ENCODE results near the gene XYLT1.

Gene XYLT1

DNA sequence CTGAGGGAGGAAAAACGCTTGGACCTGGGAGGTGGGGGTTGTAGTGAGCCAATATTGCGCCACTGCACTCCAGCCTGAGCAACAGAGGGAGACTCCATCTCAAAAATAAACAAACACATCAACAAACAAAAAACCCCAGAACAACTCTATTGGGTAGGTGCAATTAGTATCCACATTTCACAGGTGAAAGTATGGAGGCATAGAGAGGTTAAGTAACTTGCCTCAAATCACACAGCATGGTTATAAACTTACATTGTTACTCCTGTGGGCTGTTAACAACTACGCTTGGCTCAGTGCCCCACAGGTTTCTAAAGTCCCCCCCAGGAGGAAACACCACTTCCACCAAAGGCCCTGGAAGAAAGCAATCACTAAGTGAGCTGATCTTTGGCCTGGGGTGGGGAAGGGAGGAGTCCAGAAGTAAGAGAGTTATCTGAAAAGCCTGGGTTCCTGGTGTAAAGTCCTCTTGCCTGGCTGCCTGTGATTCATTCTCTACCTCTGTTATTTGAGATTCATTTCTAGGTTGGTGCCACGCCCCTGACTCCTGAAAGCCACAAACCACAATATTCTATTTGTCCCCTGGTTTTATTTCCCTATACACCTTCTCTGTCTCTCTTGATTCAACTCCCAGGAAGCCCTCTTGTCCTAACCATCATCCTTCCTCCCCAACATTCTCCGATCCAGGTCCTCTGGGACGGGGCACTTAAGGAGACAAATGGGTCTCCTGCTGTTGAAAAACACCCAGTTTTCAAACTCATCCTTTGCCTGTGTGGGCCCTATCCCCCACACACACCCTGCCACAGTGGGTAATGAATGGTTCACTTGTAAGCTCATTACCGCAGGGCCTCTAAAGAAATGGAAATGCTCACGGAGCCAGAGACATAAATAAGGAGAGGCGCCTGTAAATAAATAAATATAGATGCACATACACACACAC, 195.4 kb downstream of the XYLT1 start:
- ATAC-seq, result no peak

DNA sequence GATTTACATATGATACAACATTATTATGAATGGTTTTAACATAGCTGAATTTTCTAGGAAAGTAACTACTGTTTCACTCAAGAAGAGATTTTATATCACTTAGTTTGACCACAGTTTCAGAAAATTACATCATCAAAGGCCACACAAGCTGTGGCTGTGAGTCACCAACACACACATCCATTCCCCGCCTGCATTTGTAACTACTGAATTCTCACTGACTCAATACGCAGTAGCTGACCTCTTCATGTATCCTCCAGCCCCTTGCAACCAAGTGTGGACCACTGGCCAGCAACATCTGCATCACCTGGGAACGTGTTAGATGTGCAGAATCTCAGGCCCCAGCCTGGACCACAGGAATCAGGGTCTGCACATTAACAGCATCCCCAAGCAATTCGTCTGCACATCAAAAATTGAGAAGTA, 197.6 kb downstream of the XYLT1 start:
- peak; percentile 97 for ATAC-seq

DNA sequence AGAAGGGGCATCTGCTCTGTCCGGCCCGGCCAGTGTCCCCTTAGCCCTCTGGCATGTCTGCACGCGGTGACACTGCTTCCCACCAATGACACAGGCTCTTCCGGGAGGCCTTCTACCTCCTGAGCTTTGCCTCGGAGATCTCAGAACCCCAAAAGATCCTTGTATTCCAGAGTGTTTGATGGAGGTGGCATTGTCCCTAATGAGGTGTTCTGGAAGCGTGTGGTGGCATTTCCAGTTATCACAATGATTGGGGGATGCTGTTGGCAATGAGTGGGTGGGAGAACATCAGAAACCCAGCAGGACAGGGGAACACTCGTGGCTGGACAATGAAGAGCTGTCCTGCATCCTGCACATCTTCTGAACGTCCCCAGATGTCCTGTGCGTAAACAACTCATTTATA, 198.0 kb downstream of the XYLT1 start:
- ATAC-seq, result no peak

DNA sequence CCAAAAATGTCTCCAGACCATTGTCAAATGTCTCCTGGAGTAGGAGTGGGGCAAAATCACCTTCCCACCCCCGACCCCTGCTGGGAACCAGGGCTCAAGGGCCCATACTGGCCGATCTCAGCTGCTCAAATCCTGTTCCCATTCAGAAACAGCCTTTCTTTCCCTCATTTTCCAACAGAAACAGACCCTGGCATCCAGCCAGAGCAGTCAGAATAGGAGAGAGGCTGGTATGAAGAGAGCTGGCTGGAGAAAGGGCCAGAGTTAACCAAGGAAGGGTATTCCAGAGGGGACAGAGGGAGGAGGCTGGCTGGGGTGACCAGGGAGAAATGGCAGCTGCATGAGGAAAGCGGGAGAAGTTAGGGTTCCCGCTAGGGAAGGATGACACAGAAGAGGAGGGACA, 199.1 kb downstream of the XYLT1 start:
- no peak for ATAC-seq

DNA sequence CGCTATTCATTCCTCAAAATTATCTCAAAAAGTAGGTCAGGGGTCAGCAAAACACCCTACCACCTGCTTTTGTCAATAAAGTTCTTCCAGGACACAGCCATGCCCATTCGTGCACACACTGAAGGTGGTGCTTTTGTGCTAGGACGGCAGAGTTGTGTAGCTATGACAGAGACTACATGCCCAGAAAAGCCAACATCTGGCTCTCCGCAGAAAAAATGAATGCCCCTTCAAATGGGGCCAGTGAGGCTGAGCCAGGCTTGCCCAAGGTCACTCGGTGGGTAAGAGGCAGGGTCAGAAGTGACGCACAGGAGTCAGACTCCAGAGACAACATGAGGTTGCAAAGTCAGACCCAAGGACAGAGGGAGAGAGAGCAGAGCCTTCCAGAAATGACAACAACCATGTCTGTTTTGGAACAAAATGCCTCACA, 200.1 kb downstream of the XYLT1 start:
- ATAC-seq, result no peak

DNA sequence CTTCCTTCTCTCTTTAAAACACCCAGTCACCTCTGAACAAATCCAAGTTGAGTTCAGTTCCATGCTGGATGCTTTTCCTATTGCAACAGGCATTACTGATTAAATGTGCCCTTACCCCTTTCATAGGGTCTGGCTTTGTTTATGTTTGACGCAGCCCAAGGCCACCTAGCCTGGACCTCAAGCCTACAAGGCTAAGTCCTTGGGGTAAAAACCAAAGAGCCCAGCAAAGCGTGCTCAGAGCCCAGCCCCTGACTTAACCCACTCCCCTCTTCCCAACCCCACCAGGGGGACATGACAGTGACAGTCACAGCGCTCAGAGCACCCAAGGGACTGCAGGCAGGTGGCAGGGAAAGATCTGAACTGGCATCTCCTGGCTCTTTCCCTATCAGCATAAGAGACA, 200.6 kb downstream of the XYLT1 start:
- ATAC-seq, result no peak

DNA sequence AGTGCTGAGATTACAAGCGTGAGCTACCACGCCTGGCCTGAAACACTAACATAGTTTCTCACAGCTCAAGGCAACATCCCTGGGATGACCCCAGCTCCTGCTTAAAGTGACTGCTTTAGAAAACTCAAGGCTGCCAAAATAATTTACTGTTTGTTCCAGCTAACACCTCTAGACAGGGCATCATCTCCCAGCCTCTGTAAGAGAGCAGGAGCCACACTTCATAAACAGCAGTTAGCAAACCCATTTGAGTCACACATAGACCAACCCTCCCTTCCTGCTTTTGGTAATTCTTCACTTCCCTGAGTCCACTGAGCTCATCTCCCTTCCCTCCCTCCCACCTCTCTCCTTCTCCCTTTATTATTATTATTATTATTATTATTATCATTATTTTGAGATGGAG, 201.3 kb downstream of the XYLT1 start:
- ATAC-seq, result no peak

DNA sequence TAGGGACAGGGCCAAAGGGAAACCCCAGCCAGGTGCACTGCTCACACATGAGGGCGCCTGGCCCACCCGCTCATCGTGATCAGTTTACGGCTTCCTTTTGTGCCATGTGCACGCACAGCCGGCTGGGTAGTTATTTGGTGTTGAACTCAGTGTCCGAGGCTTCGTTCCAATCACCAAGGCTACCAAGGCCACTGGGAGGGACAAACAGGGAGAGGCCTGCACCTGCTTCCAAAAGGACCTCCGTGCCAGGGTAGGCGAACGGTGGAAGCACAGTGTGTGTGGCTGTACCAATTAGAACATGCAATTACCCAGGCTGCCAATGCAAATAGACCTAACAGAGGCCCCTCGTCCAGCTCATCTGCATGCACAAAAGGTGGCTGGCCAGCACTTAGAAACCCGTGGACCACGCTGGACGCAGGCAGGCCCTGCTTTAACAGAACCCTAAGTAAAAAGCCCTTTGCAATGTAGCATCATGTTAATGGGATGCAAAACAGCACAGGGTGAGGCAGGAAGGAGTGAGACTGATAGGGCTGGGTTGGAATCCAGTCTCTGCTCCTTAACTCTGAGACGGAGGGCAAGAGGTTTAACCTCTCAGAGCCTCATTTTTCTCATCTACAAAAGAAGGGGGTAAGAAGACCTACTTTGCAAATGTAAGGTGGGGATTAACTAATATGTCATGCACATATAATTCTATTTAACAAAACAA, 204.0 kb downstream of the XYLT1 start:
- no peak for ATAC-seq

DNA sequence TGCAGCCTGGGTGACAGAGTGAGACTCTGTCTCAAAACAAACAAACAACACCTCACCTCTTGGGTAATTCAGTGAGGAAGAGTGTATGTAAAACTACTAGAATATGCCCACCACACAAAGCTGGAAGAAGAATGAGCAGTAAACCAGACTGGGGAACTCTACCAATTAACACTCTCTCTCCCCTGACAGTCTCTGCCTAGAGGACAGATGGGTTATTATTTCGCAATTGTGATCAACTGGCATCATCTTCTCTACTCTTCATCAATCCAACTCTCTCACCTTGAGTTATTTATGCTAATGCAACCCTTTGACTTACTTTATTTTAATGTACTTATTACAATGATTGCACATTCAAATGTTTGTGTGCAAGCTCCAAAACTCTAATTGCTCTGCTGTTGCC, 205.6 kb downstream of the XYLT1 start:
- no peak for ATAC-seq

DNA sequence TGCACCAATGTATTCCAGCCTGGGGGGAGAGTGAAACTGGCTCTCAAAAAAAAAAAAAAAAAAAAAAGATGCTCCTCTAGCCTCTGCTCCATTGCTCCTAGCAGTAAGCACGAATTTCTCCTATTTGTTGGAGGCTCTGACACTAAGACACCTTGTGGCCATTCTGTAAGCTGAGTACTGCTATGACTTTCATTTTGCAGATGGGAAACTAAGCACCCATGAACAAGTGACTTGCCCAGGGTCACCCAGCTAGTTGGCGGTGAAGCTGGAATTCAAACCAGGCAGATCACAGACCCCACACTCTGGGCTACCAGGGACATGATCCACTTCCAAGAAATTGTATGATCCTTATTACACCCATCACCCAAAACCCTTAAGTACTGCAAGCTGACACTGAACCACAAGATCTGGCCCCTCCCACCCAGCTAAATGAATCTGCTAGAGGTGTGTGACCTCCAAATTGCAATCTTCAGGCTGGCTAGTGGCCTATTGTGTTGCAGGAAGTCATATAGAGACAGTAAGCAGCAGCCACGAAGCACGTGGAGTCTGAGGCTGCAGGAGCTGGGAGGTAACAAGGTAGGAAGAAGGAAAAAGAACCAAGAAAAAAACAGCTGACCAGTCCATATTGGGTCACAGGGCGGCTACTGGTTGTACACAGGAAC, 209.4 kb downstream of the XYLT1 start:
- ATAC-seq, result peak; percentile 35 to 53

DNA sequence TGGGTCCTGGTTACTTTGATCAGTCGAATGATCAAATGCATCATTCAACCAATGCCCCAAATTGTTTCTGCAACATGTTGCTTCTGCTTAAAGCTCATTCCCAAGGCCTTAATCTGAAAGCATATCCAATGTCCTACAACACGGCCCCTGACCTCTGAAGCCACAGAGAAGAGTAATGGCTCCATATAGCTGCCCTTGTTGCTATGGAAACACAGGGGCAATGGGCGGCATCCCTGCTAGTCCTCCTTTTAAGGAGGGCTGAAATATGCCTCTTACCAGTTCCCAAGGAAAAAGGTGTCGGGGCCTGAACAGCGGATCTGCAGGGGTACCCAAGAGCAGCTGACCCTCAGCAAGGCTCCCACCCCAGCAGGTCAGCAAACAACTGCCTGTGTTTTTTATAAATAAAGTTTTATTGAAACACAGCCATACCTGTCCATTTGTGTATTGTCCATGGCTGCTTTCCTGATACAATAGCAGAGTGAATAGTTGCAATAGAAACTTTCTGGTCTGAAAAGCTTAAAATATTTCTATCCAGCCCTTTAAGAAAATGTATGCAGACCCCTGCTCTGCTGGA, 210.4 kb downstream of the XYLT1 start:
- no peak for ATAC-seq

DNA sequence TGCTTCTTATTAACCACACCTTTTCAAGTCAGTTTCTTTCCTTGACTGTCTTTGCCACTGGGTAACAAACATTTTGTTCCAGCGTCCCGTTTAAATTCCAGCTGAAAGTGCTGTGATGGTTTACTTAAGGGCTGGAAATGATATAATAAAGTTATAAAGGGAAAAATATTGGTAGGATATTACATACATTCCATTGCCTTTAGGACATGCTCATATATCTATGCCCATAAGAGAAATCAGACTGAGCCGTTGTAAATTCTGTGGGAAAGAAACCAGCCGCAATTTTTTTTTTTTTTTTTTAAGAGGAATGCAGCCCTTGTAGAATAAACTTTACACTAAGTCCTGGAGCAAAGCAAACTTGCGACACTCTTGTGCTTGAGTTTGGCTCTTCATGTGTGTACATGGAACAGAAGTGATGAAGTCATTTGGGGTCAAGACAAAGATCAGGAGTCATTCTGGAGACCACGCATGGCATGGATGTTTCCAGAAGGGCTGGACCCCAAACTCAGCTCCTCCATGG, 210.9 kb downstream of the XYLT1 start:
- ATAC-seq, result no peak

DNA sequence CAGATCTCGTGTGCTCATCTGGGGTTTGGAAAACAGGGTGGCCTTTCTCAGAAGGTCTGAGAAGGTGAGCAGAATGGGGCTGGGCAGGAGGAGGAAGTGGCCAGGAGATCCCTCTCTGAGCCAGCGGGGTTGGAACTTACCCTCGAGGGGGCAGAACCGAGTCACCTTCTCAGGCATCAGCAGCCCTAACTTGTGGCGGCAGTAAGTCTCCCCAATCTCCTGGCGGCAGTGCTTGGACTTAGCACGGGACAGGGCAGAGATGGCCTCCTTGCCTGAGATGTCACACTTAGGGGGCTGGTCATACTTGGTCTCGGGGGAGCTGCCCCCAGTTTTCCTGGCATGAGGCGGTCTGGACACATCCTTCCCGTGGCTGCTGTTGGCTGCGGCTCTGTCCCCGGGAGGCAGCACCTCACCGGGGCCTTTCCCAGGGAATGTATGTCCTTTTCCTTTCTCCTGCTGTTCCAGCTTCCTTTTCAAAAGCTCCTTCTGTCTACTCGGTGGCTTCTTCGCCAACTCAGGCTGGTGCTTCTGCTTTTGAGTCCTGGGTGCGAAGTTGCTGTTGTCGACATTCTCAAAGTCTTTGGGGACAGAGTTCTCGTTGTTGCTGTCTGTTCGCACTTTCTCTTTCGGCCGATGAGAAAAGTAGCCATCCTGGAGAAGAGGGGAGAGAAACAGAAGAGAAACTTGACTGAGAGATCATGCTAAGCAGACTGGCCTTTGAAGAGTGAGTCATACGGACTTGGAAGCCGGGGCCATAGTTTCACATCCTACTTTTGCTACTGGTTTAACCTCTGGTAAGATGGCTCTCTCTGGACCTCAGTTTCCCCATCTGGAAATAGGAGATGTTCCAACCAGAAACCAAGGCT, 211.7 kb downstream of the XYLT1 start:
- no peak for ATAC-seq

DNA sequence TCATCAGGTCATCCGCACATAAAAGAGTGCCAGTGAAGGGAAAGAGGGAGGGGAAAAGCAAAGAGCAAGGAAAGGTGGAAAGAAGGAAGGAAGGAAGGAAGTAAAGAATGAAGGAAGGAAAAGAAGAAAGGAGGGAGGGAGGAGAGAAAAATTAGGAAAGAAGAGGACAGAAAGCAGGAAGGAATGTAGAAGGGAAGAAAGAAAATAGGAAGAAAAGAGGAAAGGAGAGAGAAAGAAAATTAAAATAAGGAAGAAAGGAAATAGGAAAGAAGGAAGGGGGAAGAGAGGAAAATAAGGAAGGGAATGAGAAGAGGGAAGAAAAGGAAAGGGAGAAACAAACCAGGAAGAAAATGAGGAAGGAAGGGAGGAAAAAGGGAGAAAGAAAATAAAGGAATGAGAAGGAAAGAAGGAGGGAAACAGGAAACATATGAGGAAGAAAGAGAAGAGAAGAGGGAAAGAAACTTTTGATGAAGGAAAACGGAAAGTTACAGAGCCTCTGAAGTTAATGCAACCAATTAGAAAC, 212.6 kb downstream of the XYLT1 start:
- no peak for ATAC-seq

DNA sequence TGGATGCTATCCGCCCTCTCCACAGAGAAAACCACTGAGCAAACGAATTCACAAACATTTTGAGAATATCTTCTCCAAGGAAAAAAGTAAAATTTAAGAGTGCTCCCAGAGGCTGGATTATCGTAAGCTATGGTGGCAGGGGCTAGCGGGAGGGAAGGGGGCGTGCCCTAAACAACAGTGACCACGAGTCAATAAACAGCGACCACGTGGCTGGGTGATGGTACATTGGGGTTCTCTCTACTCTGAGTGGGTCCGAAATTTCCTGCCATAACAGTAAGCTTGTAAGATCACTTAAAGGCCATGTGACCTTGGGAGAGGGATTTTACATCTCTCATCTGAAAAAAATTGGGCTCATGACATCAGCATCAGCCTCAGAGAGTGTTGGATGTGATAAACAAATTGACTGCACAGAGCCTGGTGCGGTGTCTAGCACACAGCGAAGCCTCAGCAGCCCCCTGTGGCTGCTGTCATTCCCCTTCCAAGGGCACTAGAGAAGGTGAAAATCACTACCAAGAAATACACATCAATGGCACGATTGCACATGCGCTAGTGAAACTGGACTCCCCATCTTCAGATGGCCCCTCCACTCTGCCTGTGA, 213.2 kb downstream of the XYLT1 start:
- no peak for ATAC-seq

DNA sequence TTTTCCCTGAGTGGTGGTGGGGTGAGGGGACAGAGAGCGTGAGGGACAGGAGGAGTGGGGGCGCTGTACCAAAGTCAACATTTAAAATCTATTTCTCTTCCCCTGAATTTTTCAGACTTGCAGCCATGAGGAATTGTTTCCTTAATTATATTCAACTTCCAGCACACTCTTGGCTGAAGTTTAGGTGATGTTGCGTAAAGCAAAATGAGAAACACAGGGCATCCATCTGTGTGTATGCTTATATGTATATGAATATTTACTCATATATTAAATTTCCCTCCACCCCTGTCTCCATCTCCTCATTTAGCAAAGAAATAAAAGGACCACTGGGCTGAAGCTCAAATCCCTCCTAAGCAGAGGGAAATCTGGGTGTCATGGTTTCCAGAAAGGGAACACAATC, 218.1 kb downstream of the XYLT1 start:
- no peak for ATAC-seq

DNA sequence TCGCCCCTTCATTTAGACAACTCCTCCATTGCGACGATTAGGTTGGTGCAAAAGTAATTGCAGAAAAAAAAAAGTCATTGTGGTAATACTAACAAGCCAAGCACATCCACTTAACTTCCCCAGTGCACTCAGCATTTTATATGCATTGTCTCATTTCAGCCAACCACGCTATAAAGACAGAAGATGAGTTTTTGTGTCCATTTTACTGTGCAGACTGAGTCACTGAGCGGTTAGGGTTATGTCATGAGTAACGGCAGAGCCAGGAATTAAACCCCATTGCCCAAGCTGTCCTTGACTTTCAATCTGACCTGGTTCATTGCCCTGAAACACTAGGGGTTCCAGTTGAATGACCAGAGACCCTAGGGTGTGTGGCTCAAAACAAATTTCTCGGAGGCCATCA, 218.7 kb downstream of the XYLT1 start:
- ATAC-seq, result no peak

DNA sequence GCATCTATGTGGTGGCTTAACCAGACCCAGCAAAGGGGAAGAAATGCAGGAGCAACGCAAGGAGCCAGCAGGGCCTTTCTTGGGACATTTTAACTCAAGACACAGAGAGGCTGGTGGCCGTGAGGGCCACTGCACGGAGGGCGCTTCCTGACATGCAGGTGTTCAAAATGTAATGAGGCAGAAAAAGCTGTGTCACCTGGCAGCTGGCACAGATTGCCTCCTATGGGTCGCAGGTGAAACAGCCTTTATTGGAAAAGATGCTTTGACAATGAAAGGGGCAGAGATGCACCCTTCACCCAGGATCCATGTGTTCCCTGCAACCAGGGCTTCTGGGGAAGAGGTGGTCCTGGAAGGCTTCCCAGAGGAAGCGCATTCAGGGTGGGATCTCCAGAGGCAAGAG, 219.3 kb downstream of the XYLT1 start:
- no peak for ATAC-seq

DNA sequence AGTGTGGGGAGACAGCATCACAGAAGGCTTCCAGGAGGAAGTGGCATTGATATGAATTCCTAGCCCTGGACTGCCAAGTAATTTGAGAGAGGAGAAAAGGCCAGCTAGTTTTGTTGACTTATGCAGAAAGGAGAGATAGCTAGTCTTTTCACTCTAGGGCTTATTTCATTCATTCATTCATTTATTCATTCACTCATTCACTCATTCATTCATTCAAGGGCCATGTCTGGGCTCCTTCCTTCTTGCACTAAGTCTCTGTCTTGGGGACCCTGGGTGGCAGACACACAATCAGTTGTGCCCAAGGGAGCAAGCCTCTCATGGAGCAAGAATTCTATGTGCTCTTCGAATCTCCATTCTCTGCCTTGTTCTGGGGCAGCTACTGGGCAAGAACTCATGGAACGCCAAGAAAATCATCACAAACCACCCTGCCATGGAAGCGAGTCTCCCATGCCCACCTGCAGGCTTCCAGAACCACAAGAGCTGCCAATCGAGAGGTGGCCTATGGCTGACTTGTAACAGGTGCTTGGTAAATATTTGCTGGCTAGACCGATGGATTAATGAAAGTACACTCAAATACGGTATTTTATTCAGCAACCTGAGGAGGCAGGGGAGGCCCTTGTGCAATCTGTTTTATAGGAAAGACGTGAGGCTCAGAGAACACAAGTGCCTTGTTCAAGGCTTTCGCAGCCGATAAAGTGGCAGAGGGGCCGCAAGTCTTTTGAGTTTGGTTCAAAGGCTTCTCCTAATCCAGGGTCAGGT, 223.6 kb downstream of the XYLT1 start:
- no peak for ATAC-seq

DNA sequence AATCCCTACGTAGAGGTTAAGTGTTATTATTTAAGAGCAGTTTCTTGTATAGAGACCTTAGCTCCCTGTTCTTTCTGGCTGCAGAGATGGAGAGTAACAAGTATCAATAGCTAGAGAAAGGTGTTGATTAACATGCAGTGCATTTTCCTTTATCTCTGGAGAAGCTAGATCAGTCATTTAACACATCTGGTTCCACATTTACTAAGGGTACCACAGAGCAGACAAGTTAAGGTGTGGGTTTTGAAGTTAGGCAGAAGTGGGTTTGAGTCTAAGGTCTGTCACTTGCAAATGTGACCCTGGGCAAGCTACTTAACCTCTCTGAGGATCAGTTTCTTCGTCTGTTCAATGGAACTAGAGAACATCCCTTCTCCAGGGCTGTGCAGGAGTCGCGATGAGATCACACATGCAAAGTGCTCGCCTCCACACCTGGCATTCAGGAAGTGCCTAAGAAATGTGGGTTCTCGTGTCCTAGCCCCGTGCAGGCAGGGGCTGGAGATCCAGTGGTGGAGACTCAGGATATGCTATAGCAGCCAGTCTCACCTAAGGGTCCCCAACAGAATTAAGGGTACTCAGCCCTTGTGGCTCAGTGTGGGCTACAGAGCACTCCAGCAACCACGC, 224.4 kb downstream of the XYLT1 start:
- no peak for ATAC-seq

Data from activated CD4-positive, CD25-positive, alpha-beta regulatory T cell treated with anti-CD3 and anti-CD28 coated beads, Interleukin-2, amount 50 U/mL, for 24 hours (primary cell).